ENCODE data around the gene KRTAP10-9. TPM values are rescaled to one million over a fixed set of nuclear protein-coding genes. Genes with fewer than 3 reads are reported as not detected.

KRTAP10-9 gene
- polyA plus RNA-seq, 1 of the 3 experiments (the other 2 are of a cell fraction) = not detected

GRCh38 chr21:44578371-44579055, 48.4 kb upstream of the KRTAP10-9 start:
- peaks cover 24% of the 10 kb centered on the region; the same call in 1 of the 2 replicates for H3K27me3 ChIP-seq (ENCODE audit: insufficient read depth)
- H3K4me1 ChIP-seq (ENCODE audit: control insufficient read depth in 1 of 2, insufficient read depth in 2 of 2, low read depth in 1 of 2, low read length in 1 of 2) = peaks cover 0 to 10% of the 10 kb centered on the region in 2 experiments; a peak in 1 of 4 replicates
- H3K9ac ChIP-seq = no peak overlapping the region
- no peak overlapping the region for H2AFZ ChIP-seq (ENCODE audit: low read depth)
- H3K9me3 ChIP-seq = no peaks in the 10 kb centered on the region
- no peaks in the 10 kb centered on the region for H3K79me2 ChIP-seq (ENCODE audit: insufficient read depth)
- no peak overlapping the region for H3K27ac ChIP-seq (ENCODE audit: low read depth in 2 of 2, low read length in 1 of 2)
- no peak overlapping the region for H3K4me2 ChIP-seq
- no peaks in the 10 kb centered on the region for H3K9me2 ChIP-seq
- H3F3A ChIP-seq (replicated peaks; ENCODE audit: insufficient read depth) = no peaks in the 10 kb centered on the region
- DNase-seq = no peak
- H4K20me1 ChIP-seq (ENCODE audit: insufficient read depth) = no peaks in the 10 kb centered on the region
- CTCF ChIA-PET = no interaction called here
- TF ChIP-seq NFIC (IDR thresholded peaks at IDR 0.05; ENCODE audit: borderline replicate concordance) (no peak), JUND (IDR thresholded peaks at IDR 0.05) (no peak), GATA2 (CRISPR knock-in tag; IDR thresholded peaks at IDR 0.05) (no peak), YY1 (IDR thresholded peaks at IDR 0.05; ENCODE audit: low read depth) (no peak), FOSL2 (IDR thresholded peaks at IDR 0.05; ENCODE audit: borderline replicate concordance, low read depth) (no peak), USF1 (IDR thresholded peaks at IDR 0.05; ENCODE audit: borderline replicate concordance, low read depth) (no peak), FOXJ3 (CRISPR knock-in tag; IDR thresholded peaks at IDR 0.05) (no peak), ELF1 (IDR thresholded peaks at IDR 0.05) (no peak), POLR2AphosphoS5 (IDR thresholded peaks at IDR 0.05; ENCODE audit: low read depth, low read length) (no peak), TAF1 (IDR thresholded peaks at IDR 0.05; ENCODE audit: borderline replicate concordance, low read depth, low read length) (no peak)
- no peak overlapping the region for H3K4me3 ChIP-seq (ENCODE audit: low read depth in 2 of 2, low read length in 1 of 2)
- WGBS (ENCODE audit: low lambda C conversion rate) = 28% methylated on average over 6 of the region's 17 CpGs
- H3K36me3 ChIP-seq (replicated peaks in 1 of 2; ENCODE audit: control insufficient read depth in 1 of 2, insufficient read depth in 2 of 2, low read length in 1 of 2) = no peaks in the 10 kb centered on the region
- POLR2A ChIA-PET = no interaction called here

GRCh38 chr21:44579056-44579832, 47.6 kb upstream of the KRTAP10-9 start:
- 26% methylated on average over 15 of the region's 22 CpGs for WGBS (ENCODE audit: low lambda C conversion rate)
- H3K79me2 ChIP-seq (ENCODE audit: insufficient read depth) = no peaks in the 10 kb centered on the region
- H3K4me1 ChIP-seq (ENCODE audit: control insufficient read depth in 1 of 2, insufficient read depth in 2 of 2, low read depth in 1 of 2, low read length in 1 of 2) = peaks cover 0 to 10% of the 10 kb centered on the region in 2 experiments; a peak in 1 of 4 replicates
- no peaks in the 10 kb centered on the region for H3F3A ChIP-seq (replicated peaks; ENCODE audit: insufficient read depth)
- no peaks in the 10 kb centered on the region for H3K9me2 ChIP-seq
- no peak overlapping the region for H3K4me2 ChIP-seq
- H2AFZ ChIP-seq (ENCODE audit: low read depth) = no peak overlapping the region
- no peaks in the 10 kb centered on the region for H3K36me3 ChIP-seq (replicated peaks in 1 of 2; ENCODE audit: control insufficient read depth in 1 of 2, insufficient read depth in 2 of 2, low read length in 1 of 2)
- peaks cover 22% of the 10 kb centered on the region; the same call in 1 of the 2 replicates for H3K27me3 ChIP-seq (ENCODE audit: insufficient read depth)
- H3K9ac ChIP-seq = no peak overlapping the region
- DNase-seq = no peak
- H3K27ac ChIP-seq (ENCODE audit: low read depth in 2 of 2, low read length in 1 of 2) = no peak overlapping the region
- ChIA-PET CTCF (no interaction called here), POLR2A (no interaction called here)
- H3K4me3 ChIP-seq (ENCODE audit: low read depth in 2 of 2, low read length in 1 of 2) = no peak overlapping the region
- no peaks in the 10 kb centered on the region for H3K9me3 ChIP-seq
- H4K20me1 ChIP-seq (ENCODE audit: insufficient read depth) = no peaks in the 10 kb centered on the region
- TF ChIP-seq PBX3 (IDR thresholded peaks at IDR 0.05) = no peak
- TF ChIP-seq FOSL2 (IDR thresholded peaks at IDR 0.05; ENCODE audit: borderline replicate concordance, low read depth) = no peak
- TF ChIP-seq GATA2 (CRISPR knock-in tag; IDR thresholded peaks at IDR 0.05) = no peak
- TF ChIP-seq SMC3 (IDR thresholded peaks at IDR 0.05; ENCODE audit: low read depth, low read length) = no peak
- TF ChIP-seq JUND (IDR thresholded peaks at IDR 0.05) = no peak
